Dedifferentiated amniotic fluid mesenchymal stem cell (primary cell): ENCODE measurements around the gene OR52E6.

Experiments
- DNase-seq: peaks from one replicate; pipeline ENCODE4 v3.0.0-alpha.2; 2016; ENCODE audit errors: extremely low spot score

The OR52E6 gene

GRCh38 chr11:5796541-5796940 is 45.2 kb downstream of the OR52E6 start:
- no peak for DNase-seq

- no peak for DNase-seq
Measured at GRCh38 chr11:5791165-5791564, 50.5 kb downstream of the OR52E6 start, which contains the start of gene OR52N1. Gene OR52N1, minus strand, starts transcription at chr11:5791265. Its CDS starts 2,449 bp downstream, at chr11:5788816.
